Activated CD4-positive, alpha-beta T cell treated with anti-CD3 and anti-CD28 coated beads, Interleukin-2, amount 10 ng/mL, durations not matched to agents 7 days and 5 days (primary cell): ENCODE data around the gene LMNA. TPM values are rescaled to one million over a fixed set of nuclear protein-coding genes. Genes with fewer than 3 reads are reported as not detected.

Experiments used
- CTCF ChIA-PET: fragments of 350-600 bp; sonication (Branson Sonifier 250); formaldehyde crosslinking; loops from one replicate; lab custom pipeline; 2021; ENCODE audit warnings: antibody characterized with exemption; lab: Charles Lee
- POLR2A ChIA-PET: fragments of 350-600 bp; sonication (Branson Sonifier 250); formaldehyde crosslinking; loops from one replicate; lab custom pipeline; 2021; ENCODE audit warnings: antibody characterized with exemption; lab: Charles Lee
- DNase-seq: peaks from one replicate; pipeline ENCODE4 v3.0.0-alpha.2; 2020
- H3K27ac Mint-ChIP-seq: one replicate; pipeline ENCODE4 v1.8.0; 2021; ENCODE audit warnings: mild to moderate bottlenecking, moderate library complexity, mixed read lengths
- H3K27me3 Mint-ChIP-seq: one replicate; pipeline ENCODE4 v1.8.0; 2021; ENCODE audit warnings: mixed read lengths
- H3K36me3 Mint-ChIP-seq: one replicate; pipeline ENCODE4 v1.8.0; 2021; ENCODE audit warnings: low read depth, mixed read lengths
- H3K4me1 Mint-ChIP-seq: one replicate; pipeline ENCODE4 v1.8.0; 2021; ENCODE audit warnings: mixed read lengths
- H3K4me3 Mint-ChIP-seq: one replicate; pipeline ENCODE4 v1.8.0; 2021; ENCODE audit warnings: mild to moderate bottlenecking, moderate library complexity, mixed read lengths
- H3K9me3 Mint-ChIP-seq: one replicate; pipeline ENCODE4 v1.8.0; 2021; ENCODE audit warnings: mixed read lengths
- total RNA-seq, 2 experiments: library from RNA; stranded (reverse); gene quantifications; one replicate each; pipeline ENCODE4 v1.2.3, GENCODE V29; 2021

The LMNA gene
- total RNA-seq, 2 experiments from 2014 or later: 38.3 to 43.5 TPM

DNA sequence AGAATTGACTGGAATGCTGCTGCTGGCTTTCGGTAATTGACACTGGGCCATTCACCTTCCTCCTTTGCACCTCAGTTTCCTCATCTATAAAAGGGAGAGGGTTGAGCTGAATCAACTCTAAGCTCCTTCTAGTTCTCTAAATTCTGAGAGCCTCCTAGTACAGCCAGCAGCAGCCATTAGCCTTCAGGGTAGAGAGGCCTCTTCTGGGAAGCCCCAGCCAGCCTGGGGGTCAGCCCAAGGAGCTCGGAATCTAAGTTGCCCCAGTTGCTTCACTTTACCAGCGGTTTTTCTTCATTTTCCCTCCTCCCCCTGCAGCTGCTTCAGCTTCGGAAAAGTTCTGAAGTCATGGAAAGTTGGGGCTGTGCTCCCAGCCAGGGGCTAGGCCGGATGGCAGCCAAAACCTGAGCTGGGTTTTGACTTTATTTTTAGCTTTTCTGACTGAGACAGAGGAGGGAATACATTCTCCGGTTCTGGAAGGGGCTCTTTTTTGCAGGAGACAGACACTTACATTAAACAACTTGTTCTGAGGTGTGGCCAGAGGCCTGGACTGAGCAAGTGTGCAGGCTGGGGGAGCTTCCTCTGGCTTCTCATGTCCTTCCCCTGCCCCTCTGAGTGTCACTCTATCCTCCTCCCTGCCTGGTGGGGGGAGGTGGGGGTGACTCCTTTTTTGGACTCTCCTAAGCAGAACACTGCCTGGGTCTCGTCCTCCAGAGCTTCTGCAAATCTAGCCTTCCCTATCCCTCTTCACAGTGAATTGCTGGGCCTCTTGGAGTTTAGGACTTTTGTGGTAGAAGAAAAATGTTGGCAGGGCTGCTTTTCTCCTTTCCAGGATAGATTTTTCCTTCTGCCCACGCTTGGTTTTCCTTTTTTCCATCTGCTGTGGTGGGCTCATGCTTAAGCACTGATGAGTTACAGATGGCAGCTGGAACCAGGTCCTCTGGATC lies 14.4 kb downstream of the LMNA start:
- H3K27ac Mint-ChIP-seq: peak overlapping the region; percentile 57
- POLR2A ChIA-PET: interaction anchor here (3.0 kb wide), 1 partner anchor 32 kb away, joined by 11 read pairs; no protein-coding TSS in a partner anchor
- peaks cover 62% of the 10 kb centered on the region for H3K4me1 Mint-ChIP-seq
- no peak overlapping the region for H3K4me3 Mint-ChIP-seq
- no peaks in the 10 kb centered on the region for H3K36me3 Mint-ChIP-seq
- no peaks in the 10 kb centered on the region for H3K9me3 Mint-ChIP-seq
- CTCF ChIA-PET: interaction anchor here (0.6 to 25.5 kb wide), 17 partner anchors 8 to 473 kb away, joined by 3 to 645 read pairs (median 4); partner anchors contain the start of genes GPATCH4, LMNA, SEMA4A and TMEM79
- DNase-seq: no peak
- no peaks in the 10 kb centered on the region for H3K27me3 Mint-ChIP-seq

DNA sequence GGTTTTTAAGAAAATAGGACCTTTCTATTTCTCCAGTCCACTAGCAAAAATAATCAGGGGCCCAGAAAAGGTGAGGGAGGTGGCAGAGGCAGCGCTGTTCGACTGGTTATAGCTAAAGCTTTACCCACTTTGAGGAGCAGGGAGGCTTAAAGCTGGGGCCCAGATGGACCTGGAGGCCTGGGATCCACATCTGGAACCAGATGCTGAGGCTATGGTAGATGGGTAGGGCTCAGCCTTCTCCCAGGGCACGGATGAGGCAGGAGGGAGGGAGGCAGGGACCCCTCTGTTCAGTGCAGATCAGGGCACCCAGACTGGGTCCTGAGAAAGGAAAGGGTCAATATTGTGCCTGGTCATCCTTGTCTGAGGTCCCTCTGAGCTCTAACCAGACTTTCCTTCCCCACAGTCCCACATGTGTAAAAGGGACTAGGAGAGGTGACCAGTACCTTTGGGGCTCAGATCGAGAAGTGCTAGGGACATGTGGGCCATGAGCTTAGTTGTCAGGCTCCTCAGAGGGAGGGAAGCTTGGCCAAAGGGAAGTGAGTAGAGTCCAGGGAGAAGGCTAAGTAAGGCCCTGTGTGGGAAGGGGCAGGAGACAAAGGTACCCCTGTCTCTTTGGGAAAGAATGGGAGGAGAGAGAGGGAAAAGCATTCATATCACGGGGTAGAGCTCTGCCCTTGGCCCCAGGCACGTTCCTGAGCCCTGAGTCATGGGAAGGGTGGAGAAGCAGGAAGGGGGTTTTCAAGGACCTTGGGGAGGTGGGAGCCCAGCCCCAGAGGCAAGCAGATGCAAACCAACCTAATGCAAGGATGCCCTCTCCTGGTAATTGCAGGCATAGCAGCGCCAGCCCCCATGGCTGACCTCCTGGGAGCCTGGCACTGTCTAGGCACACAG lies 15.4 kb downstream of the LMNA start:
- peaks cover 52% of the 10 kb centered on the region for H3K4me1 Mint-ChIP-seq
- no peaks in the 10 kb centered on the region for H3K27me3 Mint-ChIP-seq
- DNase-seq: peak; percentile 82
- peak overlapping the region; percentile 46 for H3K27ac Mint-ChIP-seq
- H3K9me3 Mint-ChIP-seq: no peaks in the 10 kb centered on the region
- CTCF ChIA-PET: interaction anchor here (0.8 to 25.5 kb wide), 17 partner anchors 9 to 189 kb away, joined by 3 to 645 read pairs (median 4); partner anchors contain the start of genes LMNA and TMEM79
- H3K4me3 Mint-ChIP-seq: no peak overlapping the region
- H3K36me3 Mint-ChIP-seq: no peaks in the 10 kb centered on the region
- POLR2A ChIA-PET: interaction anchor here (0.6 kb wide), 1 partner anchor 1380 kb away, joined by 3 read pairs; no protein-coding TSS in a partner anchor

- ChIA-PET POLR2A (no interaction called here), CTCF (interaction anchor here (1.1 to 25.5 kb wide), 11 partner anchors 10 to 182 kb away, joined by 3 to 645 read pairs (median 7); partner anchors contain the start of gene LMNA)
- Mint-ChIP-seq H3K4me3 (no peak overlapping the region), H3K4me1 (peaks cover 46% of the 10 kb centered on the region), H3K27ac (no peak overlapping the region), H3K36me3 (no peaks in the 10 kb centered on the region), H3K9me3 (no peaks in the 10 kb centered on the region), H3K27me3 (no peaks in the 10 kb centered on the region)
- no peak for DNase-seq
These were observed 16.0 kb downstream of the LMNA start for GRCh38 chr1:156130578-156130942.

- no peaks in the 10 kb centered on the region for H3K9me3 Mint-ChIP-seq
- ChIA-PET CTCF (interaction anchor here (0.6 to 25.5 kb wide), 7 partner anchors 11 to 163 kb away, joined by 3 to 645 read pairs (median 5); no protein-coding TSS in a partner anchor), POLR2A (no interaction called here)
- H3K4me3 Mint-ChIP-seq: no peak overlapping the region
- H3K4me1 Mint-ChIP-seq: peaks cover 6% of the 10 kb centered on the region
- DNase-seq: no peak
- H3K27me3 Mint-ChIP-seq: no peaks in the 10 kb centered on the region
- H3K27ac Mint-ChIP-seq: no peak overlapping the region
- H3K36me3 Mint-ChIP-seq: no peaks in the 10 kb centered on the region
These were observed 20.4 kb downstream of the LMNA start for GRCh38 chr1:156134716-156135435.

- ChIA-PET CTCF (interaction anchor here (0.7 to 25.5 kb wide), 7 partner anchors 9 to 162 kb away, joined by 3 to 645 read pairs (median 5); no protein-coding TSS in a partner anchor), POLR2A (no interaction called here)
- Mint-ChIP-seq H3K36me3 (no peaks in the 10 kb centered on the region), H3K9me3 (no peaks in the 10 kb centered on the region), H3K27ac (no peak overlapping the region), H3K4me1 (no peaks in the 10 kb centered on the region), H3K27me3 (no peaks in the 10 kb centered on the region), H3K4me3 (no peak overlapping the region)
- DNase-seq: no peak
These were observed 21.7 kb downstream of the LMNA start for GRCh38 chr1:156135930-156136871.

- no peaks in the 10 kb centered on the region for H3K4me1 Mint-ChIP-seq
- H3K36me3 Mint-ChIP-seq: no peaks in the 10 kb centered on the region
- no peaks in the 10 kb centered on the region for H3K9me3 Mint-ChIP-seq
- DNase-seq: no peak
- no peak overlapping the region for H3K4me3 Mint-ChIP-seq
- no peaks in the 10 kb centered on the region for H3K27me3 Mint-ChIP-seq
- ChIA-PET CTCF (interaction anchor here (0.7 to 1.3 kb wide), 3 partner anchors 9 to 41 kb away, joined by 3 to 5 read pairs (median 5); no protein-coding TSS in a partner anchor), POLR2A (no interaction called here)
- no peak overlapping the region for H3K27ac Mint-ChIP-seq
These were observed 22.5 kb downstream of the LMNA start for GRCh38 chr1:156136970-156137483.

DNA sequence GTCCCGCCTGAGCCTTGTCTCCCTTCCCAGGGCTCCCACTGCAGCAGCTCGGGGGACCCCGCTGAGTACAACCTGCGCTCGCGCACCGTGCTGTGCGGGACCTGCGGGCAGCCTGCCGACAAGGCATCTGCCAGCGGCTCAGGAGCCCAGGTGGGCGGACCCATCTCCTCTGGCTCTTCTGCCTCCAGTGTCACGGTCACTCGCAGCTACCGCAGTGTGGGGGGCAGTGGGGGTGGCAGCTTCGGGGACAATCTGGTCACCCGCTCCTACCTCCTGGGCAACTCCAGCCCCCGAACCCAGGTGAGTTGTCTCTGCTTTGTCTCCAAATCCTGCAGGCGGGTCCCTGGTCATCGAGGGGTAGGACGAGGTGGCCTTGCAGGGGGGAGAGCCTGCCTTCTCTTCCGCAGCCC lies 24.0 kb downstream of the LMNA start:
- Mint-ChIP-seq H3K4me3 (no peak overlapping the region), H3K27ac (no peak overlapping the region), H3K4me1 (peaks cover 2% of the 10 kb centered on the region), H3K9me3 (no peaks in the 10 kb centered on the region), H3K27me3 (no peaks in the 10 kb centered on the region), H3K36me3 (no peaks in the 10 kb centered on the region)
- DNase-seq: no peak
- ChIA-PET POLR2A (interaction anchor here (0.6 kb wide), 1 partner anchor 309 kb away, joined by 5 read pairs; no protein-coding TSS in a partner anchor), CTCF (interaction anchor here (0.7 kb wide), 1 partner anchor 144 kb away, joined by 3 read pairs; no protein-coding TSS in a partner anchor)

- ChIA-PET POLR2A (interaction anchor here (0.5 kb wide), 1 partner anchor 38 kb away, joined by 3 read pairs; no protein-coding TSS in a partner anchor), CTCF (interaction anchor here (0.6 to 3.9 kb wide), 23 partner anchors 11 to 402 kb away, joined by 3 to 48 read pairs (median 4); partner anchors contain the start of genes SLC25A44 and VHLL)
- Mint-ChIP-seq H3K36me3 (no peaks in the 10 kb centered on the region), H3K27ac (no peak overlapping the region), H3K27me3 (no peaks in the 10 kb centered on the region), H3K4me3 (no peak overlapping the region), H3K4me1 (peaks cover 10% of the 10 kb centered on the region), H3K9me3 (no peaks in the 10 kb centered on the region)
- DNase-seq: peak; percentile 40
These were observed 26.6 kb downstream of the LMNA start for GRCh38 chr1:156140879-156141707.

GRCh38 chr1:156143765-156144489 lies 29.4 kb downstream of the LMNA start:
- no peaks in the 10 kb centered on the region for H3K36me3 Mint-ChIP-seq
- ChIA-PET POLR2A (no interaction called here), CTCF (interaction anchor here (0.9 to 4.6 kb wide), 5 partner anchors 39 to 175 kb away, joined by 3 to 40 read pairs (median 9); no protein-coding TSS in a partner anchor)
- no peak overlapping the region for H3K4me3 Mint-ChIP-seq
- H3K27ac Mint-ChIP-seq: no peak overlapping the region
- no peak for DNase-seq
- H3K9me3 Mint-ChIP-seq: no peaks in the 10 kb centered on the region
- H3K4me1 Mint-ChIP-seq: peaks cover 31% of the 10 kb centered on the region
- no peaks in the 10 kb centered on the region for H3K27me3 Mint-ChIP-seq
